HG02763 (cell line): ENCODE data around the gene TTLL11.

Source experiments
- ATAC-seq: cut with Tn5 transposase; IDR thresholded peaks from one replicate; pipeline ENCODE4 v1.9.1; 2021; ENCODE audit warnings: mild to moderate bottlenecking, moderate library complexity; ENCODE audit not compliant: unreplicated experiment

TTLL11 gene

GRCh38 chr9:121944711-121945191, 148.4 kb downstream of the TTLL11 start:
- ATAC-seq = no peak

- ATAC-seq = peak; percentile 56
Observed at GRCh38 chr9:121943463-121943862, 149.6 kb downstream of the TTLL11 start.

- ATAC-seq = no peak
Observed at GRCh38 chr9:121942866-121943382, 150.2 kb downstream of the TTLL11 start.

GRCh38 chr9:121942313-121942712, 150.8 kb downstream of the TTLL11 start:
- no peak for ATAC-seq

- ATAC-seq = no peak
Observed at GRCh38 chr9:121939643-121940042, 153.5 kb downstream of the TTLL11 start.

- no peak for ATAC-seq
Observed at GRCh38 chr9:121938621-121939020, 154.5 kb downstream of the TTLL11 start.

- no peak for ATAC-seq
Observed at GRCh38 chr9:121937240-121937639, 155.9 kb downstream of the TTLL11 start.

GRCh38 chr9:121935739-121936138, 157.4 kb downstream of the TTLL11 start:
- ATAC-seq = no peak

GRCh38 chr9:121930956-121931355, 162.2 kb downstream of the TTLL11 start:
- ATAC-seq = no peak

GRCh38 chr9:121929893-121930875, 162.9 kb downstream of the TTLL11 start:
- no peak for ATAC-seq

GRCh38 chr9:121927636-121928035, 165.5 kb downstream of the TTLL11 start:
- ATAC-seq = no peak

GRCh38 chr9:121927081-121927480, 166.0 kb downstream of the TTLL11 start:
- ATAC-seq = no peak

GRCh38 chr9:121926351-121926801, 166.7 kb downstream of the TTLL11 start:
- no peak for ATAC-seq

GRCh38 chr9:121925935-121926334, 167.2 kb downstream of the TTLL11 start:
- ATAC-seq = no peak

- no peak for ATAC-seq
Observed at GRCh38 chr9:121924700-121925099, 168.4 kb downstream of the TTLL11 start.

GRCh38 chr9:121921444-121921843, 171.7 kb downstream of the TTLL11 start:
- ATAC-seq = no peak

GRCh38 chr9:121917375-121918335, 175.5 kb downstream of the TTLL11 start:
- ATAC-seq = no peak

- ATAC-seq = no peak
Observed at GRCh38 chr9:121915304-121915625, 177.8 kb downstream of the TTLL11 start.

GRCh38 chr9:121914604-121915303, 178.4 kb downstream of the TTLL11 start:
- ATAC-seq = no peak

GRCh38 chr9:121914017-121914595, 179.0 kb downstream of the TTLL11 start:
- no peak for ATAC-seq
